ENCODE measurements around the gene COL4A3. TPM values are rescaled to one million over a fixed set of nuclear protein-coding genes. Genes with fewer than 3 reads are reported as not detected.

COL4A3 gene
- total RNA-seq, 2 donors from 2014 or later, result 0.30 to 0.42 TPM

- no peaks in the 10 kb centered on the region for H3K36me3 ChIP-seq
- no peak for DNase-seq
- TF ChIP-seq CTCF (IDR thresholded peaks at IDR 0.05), result no peak
- H3K9me3 ChIP-seq, result no peaks in the 10 kb centered on the region
- H3K4me3 ChIP-seq, result no peak overlapping the region
- H3K27ac ChIP-seq, result no peak overlapping the region
- intact Hi-C loops (cut with DNase I), result no loop called here
- no peaks in the 10 kb centered on the region for H3K4me1 ChIP-seq
- H3K9ac ChIP-seq (ENCODE audit: low read depth in 2 of 2, low read length in 2 of 2), result no peak overlapping the region
- no peaks in the 10 kb centered on the region for H3K27me3 ChIP-seq
Measured at GRCh38 chr2:227186751-227187150, 22.3 kb downstream of the COL4A3 start.

GRCh38 chr2:227188292-227188691 is 23.9 kb downstream of the COL4A3 start:
- no peaks in the 10 kb centered on the region for H3K9me3 ChIP-seq
- DNase-seq, result no peak
- no peak overlapping the region for H3K4me3 ChIP-seq
- intact Hi-C loops (cut with DNase I), result no loop called here
- no peaks in the 10 kb centered on the region for H3K4me1 ChIP-seq
- H3K27ac ChIP-seq, result no peak overlapping the region
- no peaks in the 10 kb centered on the region for H3K36me3 ChIP-seq
- H3K9ac ChIP-seq (ENCODE audit: low read depth in 2 of 2, low read length in 2 of 2), result no peak overlapping the region
- no peak for TF ChIP-seq CTCF (IDR thresholded peaks at IDR 0.05)
- H3K27me3 ChIP-seq, result no peaks in the 10 kb centered on the region

- intact Hi-C loops (cut with DNase I), result no loop called here
- Histone ChIP-seq H3K4me3 (no peak overlapping the region), H3K27ac (no peak overlapping the region), H3K9ac (ENCODE audit: low read depth in 2 of 2, low read length in 2 of 2) (no peak overlapping the region), H3K36me3 (no peaks in the 10 kb centered on the region), H3K9me3 (no peaks in the 10 kb centered on the region), H3K4me1 (no peaks in the 10 kb centered on the region), H3K27me3 (no peaks in the 10 kb centered on the region)
- DNase-seq, result no peak
- TF ChIP-seq CTCF (IDR thresholded peaks at IDR 0.05), result no peak
Measured at GRCh38 chr2:227191367-227191766, 26.9 kb downstream of the COL4A3 start.

GRCh38 chr2:227192491-227192890 is 28.1 kb downstream of the COL4A3 start:
- no peak overlapping the region for H3K4me3 ChIP-seq
- H3K4me1 ChIP-seq, result no peaks in the 10 kb centered on the region
- no peak for DNase-seq
- no peaks in the 10 kb centered on the region for H3K9me3 ChIP-seq
- no peak for TF ChIP-seq CTCF (IDR thresholded peaks at IDR 0.05)
- H3K9ac ChIP-seq (ENCODE audit: low read depth in 2 of 2, low read length in 2 of 2), result no peak overlapping the region
- intact Hi-C loops (cut with DNase I), result no loop called here
- no peak overlapping the region for H3K27ac ChIP-seq
- H3K36me3 ChIP-seq, result no peaks in the 10 kb centered on the region
- no peaks in the 10 kb centered on the region for H3K27me3 ChIP-seq

- no peak for TF ChIP-seq CTCF (IDR thresholded peaks at IDR 0.05)
- Histone ChIP-seq H3K27ac (no peak overlapping the region), H3K9me3 (no peaks in the 10 kb centered on the region), H3K27me3 (no peaks in the 10 kb centered on the region), H3K36me3 (no peaks in the 10 kb centered on the region), H3K4me1 (no peaks in the 10 kb centered on the region), H3K9ac (ENCODE audit: low read depth in 2 of 2, low read length in 2 of 2) (no peak overlapping the region), H3K4me3 (no peak overlapping the region)
- DNase-seq, result no peak
- intact Hi-C loops (cut with DNase I), result no loop called here
Measured at GRCh38 chr2:227194219-227194618, 29.8 kb downstream of the COL4A3 start.

- H3K4me3 ChIP-seq, result no peak overlapping the region
- no peak for TF ChIP-seq CTCF (IDR thresholded peaks at IDR 0.05)
- no peaks in the 10 kb centered on the region for H3K9me3 ChIP-seq
- no peak overlapping the region for H3K27ac ChIP-seq
- no peak overlapping the region for H3K9ac ChIP-seq (ENCODE audit: low read depth in 2 of 2, low read length in 2 of 2)
- H3K36me3 ChIP-seq, result no peaks in the 10 kb centered on the region
- H3K27me3 ChIP-seq, result no peaks in the 10 kb centered on the region
- H3K4me1 ChIP-seq, result no peaks in the 10 kb centered on the region
- intact Hi-C loops (cut with DNase I), result no loop called here
- no peak for DNase-seq
Measured at GRCh38 chr2:227198866-227199265, 34.4 kb downstream of the COL4A3 start.

All from colonic mucosa (tissue), 4 donors.